ENCODE results near the gene SLC35E3. TPM values are rescaled to one million over a fixed set of nuclear protein-coding genes. Genes with fewer than 3 reads are reported as not detected.
A peak's percentile ranks its signal among the peaks of the same experiment; 100 is the strongest.
"Not testable (repeated sequence)": the region's sequence is repeated elsewhere in the genome, so short reads cannot be mapped to it uniquely, and the experiment has no call there.

SLC35E3 gene
- total and polyA plus RNA-seq, 12 donors, result 2.7 to 23.1 (median 10.9) TPM

DNA sequence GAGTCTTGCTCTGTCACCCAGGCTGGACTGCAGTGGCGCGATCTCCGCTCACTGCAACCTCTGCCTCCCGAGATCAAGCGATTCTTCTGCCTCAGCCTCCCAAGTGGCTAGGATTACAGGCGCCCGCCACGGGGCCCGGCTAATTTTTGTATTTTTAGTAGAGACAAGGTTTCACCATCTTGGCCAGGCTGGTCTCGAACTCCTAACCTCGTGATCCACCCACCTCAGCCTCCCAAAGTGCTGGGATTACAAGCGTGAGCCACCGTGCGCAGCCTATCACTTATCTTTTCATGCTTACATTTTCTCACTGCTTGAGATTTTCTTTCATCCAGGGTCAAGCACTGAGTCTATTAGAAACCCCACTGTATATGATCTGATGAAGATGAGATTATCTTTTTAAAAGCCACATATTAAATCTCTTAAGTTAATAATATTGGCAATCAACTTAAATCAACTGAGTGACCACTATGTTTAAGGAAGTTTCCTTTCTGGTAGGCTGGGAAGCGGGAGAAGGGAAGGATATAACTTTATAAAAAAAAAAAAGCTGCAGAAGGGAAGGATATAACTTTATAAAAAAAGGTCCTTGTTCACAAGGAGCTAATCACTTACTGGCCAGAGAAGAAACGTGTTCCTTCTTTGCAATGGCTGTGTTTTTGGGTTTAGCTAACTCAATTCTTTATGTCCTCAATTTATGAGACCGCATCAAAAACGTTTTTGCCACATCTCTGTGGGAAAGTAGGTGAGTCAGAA, 60.7 kb downstream of the SLC35E3 start:
- Histone ChIP-seq H3K27ac (peak overlapping the region in 3 of 5 donors; percentile 99 to 100 (median 99)), H3K4me3 (peak overlapping the region in 1 of 4 donors; percentile 74), H3K36me3 (replicated peaks in 1 of 2) (peaks cover 0 to 9% of the 10 kb centered on the region in 2 donors), H3K27me3 (no peaks in the 10 kb centered on the region), H3K9me3 (replicated peaks in 1 of 3) (no peaks in the 10 kb centered on the region), H3K4me1 (replicated peaks in 1 of 2) (peaks cover 10 to 18% of the 10 kb centered on the region in 2 donors)
- no peak for TF ChIP-seq POLR2A (IDR thresholded peaks at IDR 0.05)
- TF ChIP-seq, protein P1, sequence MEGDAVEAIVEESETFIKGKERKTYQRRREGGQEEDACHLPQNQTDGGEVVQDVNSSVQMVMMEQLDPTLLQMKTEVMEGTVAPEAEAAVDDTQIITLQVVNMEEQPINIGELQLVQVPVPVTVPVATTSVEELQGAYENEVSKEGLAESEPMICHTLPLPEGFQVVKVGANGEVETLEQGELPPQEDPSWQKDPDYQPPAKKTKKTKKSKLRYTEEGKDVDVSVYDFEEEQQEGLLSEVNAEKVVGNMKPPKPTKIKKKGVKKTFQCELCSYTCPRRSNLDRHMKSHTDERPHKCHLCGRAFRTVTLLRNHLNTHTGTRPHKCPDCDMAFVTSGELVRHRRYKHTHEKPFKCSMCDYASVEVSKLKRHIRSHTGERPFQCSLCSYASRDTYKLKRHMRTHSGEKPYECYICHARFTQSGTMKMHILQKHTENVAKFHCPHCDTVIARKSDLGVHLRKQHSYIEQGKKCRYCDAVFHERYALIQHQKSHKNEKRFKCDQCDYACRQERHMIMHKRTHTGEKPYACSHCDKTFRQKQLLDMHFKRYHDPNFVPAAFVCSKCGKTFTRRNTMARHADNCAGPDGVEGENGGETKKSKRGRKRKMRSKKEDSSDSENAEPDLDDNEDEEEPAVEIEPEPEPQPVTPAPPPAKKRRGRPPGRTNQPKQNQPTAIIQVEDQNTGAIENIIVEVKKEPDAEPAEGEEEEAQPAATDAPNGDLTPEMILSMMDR (IDR thresholded peaks at IDR 0.05), result no peak
- intact Hi-C loops (cut with DNase I), result no loop called here
- no peak for DNase-seq
- WGBS, 4 donors, result 85 to 90% (median 87%) methylated on average over 18 of the region's 18 CpGs

DNA sequence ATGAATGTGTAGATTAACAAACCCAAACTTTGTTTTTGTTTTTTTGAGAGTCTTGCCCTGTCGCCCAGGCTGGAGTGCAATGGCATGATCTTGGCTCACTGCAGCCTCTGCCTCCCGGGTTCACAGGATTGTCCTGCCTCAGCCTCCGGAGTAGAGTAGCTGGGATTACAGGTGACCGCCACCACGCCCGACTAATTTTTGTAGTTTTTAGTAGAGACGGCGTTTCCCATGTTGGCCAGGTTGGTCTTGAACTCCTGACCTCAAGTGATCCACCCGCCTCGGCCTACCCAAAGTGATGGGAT, 61.2 kb downstream of the SLC35E3 start:
- H3K36me3 ChIP-seq (replicated peaks in 1 of 2); intact Hi-C loops (cut with DNase I); H3K27me3 ChIP-seq; DNase-seq; H3K9me3 ChIP-seq (replicated peaks in 1 of 3): not testable (repeated sequence)
- Histone ChIP-seq H3K4me3 (peak overlapping the region; percentile 53 to 88 (median 80)), H3K4me1 (replicated peaks in 1 of 2) (peaks cover 11 to 24% of the 10 kb centered on the region in 2 donors), H3K27ac (peak overlapping the region; percentile 95 to 100 (median 99))
- 11 to 30% (median 18%) methylated on average over 1 to 10 of the region's 10 CpGs for WGBS, 4 donors

- Histone ChIP-seq H3K4me3 (peak within 1 kb of the TSS; percentile 74 to 89 (median 88)), H3K4me1 (replicated peaks in 1 of 2) (peaks cover 16 to 30% of the 10 kb centered on the region in 2 donors), H3K9me3 (replicated peaks in 1 of 3) (no peaks in the 10 kb centered on the region), H3K27me3 (no peaks in the 10 kb centered on the region), H3K27ac (peak within 1 kb of the TSS; percentile 95 to 100 (median 99)), H3K36me3 (replicated peaks in 1 of 2) (peaks cover 0 to 9% of the 10 kb centered on the region in 2 donors)
- TF ChIP-seq, protein P1 (IDR thresholded peaks at IDR 0.05), result peak; percentile 55 to 85 (median 78)
- TF ChIP-seq POLR2A (IDR thresholded peaks at IDR 0.05), result peak; percentile 82 to 90
- DNase-seq, result peak; percentile 95 to 97 (median 96)
- intact Hi-C loops (cut with DNase I), result no loop called here
- WGBS, 4 donors, result 0 to 1% (median 0%) methylated on average over 19 to 72 of the region's 72 CpGs
These were observed 61.8 kb downstream of the SLC35E3 start, which contains the start of gene MDM2 for GRCh38 chr12:68807576-68808387. Gene MDM2 (plus strand): TSS chr12:68808177. CDS start chr12:68808478, 301 bp downstream.

- H3K36me3 ChIP-seq (replicated peaks in 1 of 2), result peaks cover 0 to 17% of the 10 kb centered on the region in 2 donors
- H3K4me3 ChIP-seq, result peak overlapping the region; percentile 74 to 89 (median 88)
- H3K9me3 ChIP-seq (replicated peaks in 1 of 3), result no peaks in the 10 kb centered on the region
- 0% methylated on average over 11 to 61 of the region's 61 CpGs for WGBS, 4 donors
- H3K27me3 ChIP-seq, result no peaks in the 10 kb centered on the region
- DNase-seq, result peak; percentile 84 to 94 (median 88)
- H3K4me1 ChIP-seq (replicated peaks in 1 of 2), result peaks cover 16 to 38% of the 10 kb centered on the region in 2 donors
- TF ChIP-seq, protein P1 (IDR thresholded peaks at IDR 0.05), result peak in 2 of 6 experiments; percentile 15 to 41
- peak; percentile 39 to 90 for TF ChIP-seq POLR2A (IDR thresholded peaks at IDR 0.05)
- peak overlapping the region; percentile 95 to 100 (median 99) for H3K27ac ChIP-seq
- intact Hi-C loops (cut with DNase I), result no loop called here
These were observed 62.6 kb downstream of the SLC35E3 start for GRCh38 chr12:68808388-68809189.
